Activated CD4-positive, alpha-beta T cell treated with anti-CD3 and anti-CD28 coated beads for 36 hours (primary cell): ENCODE data around the gene LMO1. TPM values are rescaled to one million over a fixed set of nuclear protein-coding genes. Genes with fewer than 3 reads are reported as not detected.

Experiments
- ATAC-seq: fragments of 200-7000 bp; cut with Tn5 transposase; one replicate; pipeline ENCODE4 v1.10.0; 2021; ENCODE audit warnings: mild to moderate bottlenecking, moderate library complexity
- CTCF ChIA-PET: fragments of 350-600 bp; sonication (Branson Sonifier 250); formaldehyde crosslinking; loops from one replicate; lab custom pipeline; 2021; ENCODE audit warnings: antibody characterized with exemption; lab: Charles Lee
- POLR2A ChIA-PET: fragments of 350-600 bp; sonication (Branson Sonifier 250); formaldehyde crosslinking; loops from one replicate; lab custom pipeline; 2021; ENCODE audit warnings: antibody characterized with exemption, inconsistent platforms; lab: Charles Lee
- DNase-seq: peaks from one replicate; pipeline ENCODE4 v3.0.0-alpha.2; 2020
- H3K27ac Mint-ChIP-seq: one replicate; pipeline ENCODE4 v1.8.0; 2021; ENCODE audit warnings: mixed read lengths
- H3K27me3 Mint-ChIP-seq: one replicate; pipeline ENCODE4 v1.8.0; 2021; ENCODE audit warnings: mixed read lengths
- H3K36me3 Mint-ChIP-seq: one replicate; pipeline ENCODE4 v1.8.0; 2021; ENCODE audit warnings: low read depth, mixed read lengths
- H3K4me1 Mint-ChIP-seq: one replicate; pipeline ENCODE4 v1.8.0; 2021; ENCODE audit warnings: mixed read lengths
- H3K4me3 Mint-ChIP-seq: one replicate; pipeline ENCODE4 v1.8.0; 2021; ENCODE audit warnings: mild to moderate bottlenecking, moderate library complexity, mixed read lengths
- H3K9me3 Mint-ChIP-seq: one replicate; pipeline ENCODE4 v1.8.0; 2021; ENCODE audit warnings: low read depth, mixed read lengths
- intact Hi-C, 2 experiments: fragments of 100-400 bp; cut with DNase I in 1 of 2; cut with micrococcal nuclease in 1 of 2; formaldehyde crosslinking; loops; one replicate each; pipeline versions ENCODE4 v1.14.2 to v1.15.1; 2022 to 2024; cut with DNase I, micrococcal nuclease
- total RNA-seq, 2 experiments: library from RNA; stranded (reverse); gene quantifications; one replicate each; pipeline ENCODE4 v1.2.3, GENCODE V29; 2021

The LMO1 gene
- total RNA-seq, 2 experiments from 2014 or later: not detected

DNA sequence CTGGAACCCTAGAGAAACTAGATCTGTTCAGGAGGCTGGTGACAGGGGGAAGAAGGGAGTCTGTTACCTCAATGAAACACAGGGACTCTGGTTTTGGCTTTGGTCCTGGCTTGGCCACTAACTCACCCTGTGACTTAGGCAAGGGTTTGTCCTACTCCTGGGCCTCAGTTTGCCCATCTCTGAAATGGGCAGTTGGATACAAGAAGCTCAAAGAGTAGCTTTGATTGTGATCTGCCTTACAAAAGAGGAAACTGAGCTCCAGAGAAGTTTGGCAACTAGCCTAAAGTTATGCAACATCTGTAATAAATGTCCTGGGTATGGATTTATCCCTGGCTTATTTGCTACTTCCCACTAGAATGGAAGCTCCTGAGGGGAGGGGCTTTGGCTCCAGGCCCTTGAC lies 24.0 kb upstream of the LMO1 start:
- CTCF ChIA-PET: interaction anchor here (1.0 to 1.2 kb wide), 3 partner anchors 8 to 67 kb away, joined by 3 to 7 read pairs (median 5); no protein-coding TSS in a partner anchor
- H3K9me3 Mint-ChIP-seq: no peaks in the 10 kb centered on the region
- DNase-seq (no peak), ATAC-seq (no peak)
- no peaks in the 10 kb centered on the region for H3K4me1 Mint-ChIP-seq
- no peak overlapping the region for H3K4me3 Mint-ChIP-seq
- H3K36me3 Mint-ChIP-seq: no peaks in the 10 kb centered on the region
- intact Hi-C loops: no loop called here
- POLR2A ChIA-PET: no interaction called here
- no peak overlapping the region for H3K27ac Mint-ChIP-seq
- H3K27me3 Mint-ChIP-seq: peaks cover 5% of the 10 kb centered on the region

DNA sequence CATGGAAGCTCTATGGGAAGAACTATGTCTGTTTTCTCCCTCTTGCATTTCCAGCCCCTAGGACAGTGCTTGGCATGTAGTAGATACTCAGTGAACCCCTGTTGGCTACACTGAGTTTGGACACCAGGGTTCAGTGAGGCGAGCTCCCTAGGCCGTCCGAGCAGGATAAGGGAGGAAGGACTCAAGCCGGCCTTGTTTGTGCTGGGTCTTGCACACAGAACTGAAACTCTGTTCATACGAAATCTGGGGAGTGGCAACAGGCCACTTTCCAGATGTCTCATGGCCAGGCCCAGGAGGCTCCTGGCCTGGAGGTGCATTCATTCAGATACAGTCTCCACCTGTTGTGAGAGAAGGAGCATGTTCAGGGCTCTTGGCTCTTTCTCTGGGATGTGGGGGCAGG lies 23.6 kb upstream of the LMO1 start:
- ATAC-seq (no peak), DNase-seq (no peak)
- CTCF ChIA-PET: interaction anchor here (1.0 to 1.2 kb wide), 3 partner anchors 9 to 66 kb away, joined by 3 to 7 read pairs (median 5); no protein-coding TSS in a partner anchor
- H3K4me1 Mint-ChIP-seq: no peaks in the 10 kb centered on the region
- no peak overlapping the region for H3K4me3 Mint-ChIP-seq
- intact Hi-C loops: no loop called here
- peaks cover 5% of the 10 kb centered on the region for H3K27me3 Mint-ChIP-seq
- H3K27ac Mint-ChIP-seq: no peak overlapping the region
- no peaks in the 10 kb centered on the region for H3K36me3 Mint-ChIP-seq
- POLR2A ChIA-PET: no interaction called here
- H3K9me3 Mint-ChIP-seq: no peaks in the 10 kb centered on the region

- no peaks in the 10 kb centered on the region for H3K4me1 Mint-ChIP-seq
- ChIA-PET CTCF (interaction anchor here (1.0 to 1.1 kb wide), 2 partner anchors 9 to 17 kb away, joined by 3 read pairs; no protein-coding TSS in a partner anchor), POLR2A (no interaction called here)
- peaks cover 5% of the 10 kb centered on the region for H3K27me3 Mint-ChIP-seq
- intact Hi-C loops: no loop called here
- no peaks in the 10 kb centered on the region for H3K9me3 Mint-ChIP-seq
- ATAC-seq: no peak
- H3K36me3 Mint-ChIP-seq: no peaks in the 10 kb centered on the region
- H3K27ac Mint-ChIP-seq: no peak overlapping the region
- no peak for DNase-seq
- H3K4me3 Mint-ChIP-seq: no peak overlapping the region
These were observed 23.2 kb upstream of the LMO1 start for GRCh38 chr11:8286886-8287285.

GRCh38 chr11:8285796-8286195 lies 22.1 kb upstream of the LMO1 start:
- no peak overlapping the region for H3K4me3 Mint-ChIP-seq
- CTCF ChIA-PET: interaction anchor here (1.1 kb wide), 1 partner anchor 18 kb away, joined by 3 read pairs; no protein-coding TSS in a partner anchor
- intact Hi-C loops: no loop called here

DNA sequence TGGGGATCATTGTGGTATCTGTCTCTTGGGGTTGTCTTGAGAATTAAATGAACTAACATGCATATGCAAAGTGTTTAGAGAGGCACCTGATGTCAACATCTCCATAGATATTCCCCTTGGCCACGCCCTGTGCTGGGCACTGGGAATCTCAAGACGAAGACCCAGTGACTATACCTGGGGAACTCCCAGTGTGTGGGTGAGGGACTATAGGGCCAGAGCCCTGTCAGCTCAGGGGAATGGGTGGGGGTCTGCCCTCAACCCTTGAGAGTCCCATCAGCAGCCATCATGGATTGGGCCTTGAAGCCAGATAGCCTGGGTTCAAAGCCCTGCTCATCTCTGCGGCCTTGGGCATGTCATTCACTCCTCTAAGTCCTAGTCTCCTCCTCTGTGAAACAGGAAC lies 21.6 kb upstream of the LMO1 start:
- Mint-ChIP-seq H3K4me3 (no peak overlapping the region), H3K27me3 (peaks cover 6% of the 10 kb centered on the region), H3K27ac (no peak overlapping the region), H3K36me3 (no peaks in the 10 kb centered on the region), H3K9me3 (no peaks in the 10 kb centered on the region), H3K4me1 (no peaks in the 10 kb centered on the region)
- intact Hi-C loops: no loop called here
- CTCF ChIA-PET: interaction anchor here (1.4 kb wide), 1 partner anchor 21 kb away, joined by 5 read pairs; the partner anchor contains the start of gene LMO1
- ATAC-seq: no peak
- DNase-seq: no peak
- POLR2A ChIA-PET: no interaction called here

More at GRCh38 chr11:8285796-8286195, 22.1 kb upstream of the LMO1 start:
- Mint-ChIP-seq H3K27me3 (peaks cover 5% of the 10 kb centered on the region), H3K9me3 (no peaks in the 10 kb centered on the region), H3K36me3 (no peaks in the 10 kb centered on the region), H3K27ac (no peak overlapping the region), H3K4me1 (no peaks in the 10 kb centered on the region)
- no peak for DNase-seq
- ATAC-seq: no peak
- POLR2A ChIA-PET: no interaction called here

DNA sequence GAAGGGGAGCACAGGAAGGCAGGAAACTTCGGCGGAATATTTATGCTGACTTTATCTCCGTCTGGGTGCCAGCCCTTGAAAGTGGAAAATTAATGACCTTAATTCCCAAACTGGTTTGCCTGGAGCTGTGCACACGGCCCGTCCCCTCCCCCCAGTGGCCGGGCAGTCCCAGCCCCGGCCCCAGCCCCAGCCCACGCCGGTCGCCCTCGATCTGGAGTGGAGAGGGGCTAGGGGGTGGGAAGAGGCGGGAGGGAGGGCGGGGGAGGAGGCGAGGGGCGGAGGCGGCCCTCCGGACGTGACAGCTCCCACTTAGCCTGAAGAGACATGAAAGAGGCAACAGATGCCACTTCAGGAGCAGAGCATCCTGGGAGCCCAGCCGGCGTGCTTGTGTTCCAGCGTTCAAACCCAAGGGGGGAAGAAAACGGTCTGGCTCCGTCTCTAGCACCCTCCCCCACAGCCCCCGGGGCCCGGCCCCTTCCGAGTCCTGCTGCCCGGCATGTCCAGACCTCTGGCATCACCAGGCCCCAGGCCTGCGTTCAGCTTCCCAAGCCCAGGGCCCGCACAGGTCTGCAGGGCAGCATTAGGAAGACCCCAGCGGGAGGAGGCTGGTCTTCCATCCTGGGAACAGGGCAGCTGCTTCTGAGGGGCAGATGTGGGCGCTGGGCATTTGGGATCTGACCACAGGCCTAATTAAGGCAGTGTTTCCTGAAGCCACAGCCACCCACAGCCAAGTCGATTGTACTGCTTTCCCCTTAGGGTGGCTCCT lies 20.0 kb upstream of the LMO1 start:
- Mint-ChIP-seq H3K36me3 (no peaks in the 10 kb centered on the region), H3K9me3 (no peaks in the 10 kb centered on the region), H3K27ac (no peak overlapping the region), H3K4me1 (no peaks in the 10 kb centered on the region), H3K27me3 (peaks cover 8% of the 10 kb centered on the region), H3K4me3 (no peak overlapping the region)
- ChIA-PET POLR2A (no interaction called here), CTCF (no interaction called here)
- intact Hi-C loops: no loop called here
- DNase-seq: no peak
- ATAC-seq: no peak

DNA sequence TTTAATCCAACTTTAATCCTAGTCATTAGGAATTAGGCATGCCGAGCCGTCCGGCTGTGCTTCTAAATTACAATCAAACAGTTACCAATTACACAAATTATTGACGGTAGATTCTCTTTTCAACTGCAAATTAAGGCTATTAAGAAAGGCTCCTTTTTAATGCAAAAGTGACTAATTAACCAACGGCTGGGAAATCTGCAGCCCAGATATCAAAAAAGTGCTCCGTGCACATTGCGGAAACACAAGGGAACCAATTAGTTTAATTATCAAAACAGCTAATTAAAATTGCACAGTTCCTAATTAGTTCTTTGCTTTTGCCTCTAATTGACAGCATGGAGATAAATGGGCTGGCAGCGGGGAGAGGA lies 19.4 kb upstream of the LMO1 start:
- DNase-seq: no peak
- POLR2A ChIA-PET: no interaction called here
- H3K27ac Mint-ChIP-seq: no peak overlapping the region
- CTCF ChIA-PET: interaction anchor here (0.7 kb wide), 1 partner anchor 163 kb away, joined by 3 read pairs; no protein-coding TSS in a partner anchor
- intact Hi-C loops: no loop called here
- no peaks in the 10 kb centered on the region for H3K4me1 Mint-ChIP-seq
- no peak overlapping the region for H3K4me3 Mint-ChIP-seq
- no peak for ATAC-seq
- no peaks in the 10 kb centered on the region for H3K9me3 Mint-ChIP-seq
- H3K27me3 Mint-ChIP-seq: peaks cover 8% of the 10 kb centered on the region
- H3K36me3 Mint-ChIP-seq: no peaks in the 10 kb centered on the region

DNA sequence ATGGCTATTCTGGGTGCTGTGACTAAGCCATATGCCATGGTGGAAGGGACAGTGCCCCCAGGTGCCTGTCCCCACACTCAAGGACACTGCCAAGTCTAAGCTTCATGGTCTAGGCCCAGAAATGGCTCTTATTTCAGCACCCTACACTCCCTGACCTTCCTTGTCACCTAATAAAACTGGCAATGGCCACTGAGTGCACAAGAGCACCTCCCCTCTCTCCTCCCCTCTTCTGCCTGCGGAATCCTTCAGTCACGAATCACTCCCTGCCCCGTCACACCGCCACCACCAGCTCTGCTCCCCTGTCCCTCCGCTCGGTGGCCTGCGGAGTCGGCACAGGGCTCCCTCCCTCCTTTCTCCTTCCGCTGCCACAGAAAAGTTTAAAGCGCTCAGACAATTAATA lies 19.0 kb upstream of the LMO1 start:
- DNase-seq: no peak
- CTCF ChIA-PET: interaction anchor here (0.7 kb wide), 1 partner anchor 162 kb away, joined by 3 read pairs; no protein-coding TSS in a partner anchor
- intact Hi-C loops: no loop called here

DNA sequence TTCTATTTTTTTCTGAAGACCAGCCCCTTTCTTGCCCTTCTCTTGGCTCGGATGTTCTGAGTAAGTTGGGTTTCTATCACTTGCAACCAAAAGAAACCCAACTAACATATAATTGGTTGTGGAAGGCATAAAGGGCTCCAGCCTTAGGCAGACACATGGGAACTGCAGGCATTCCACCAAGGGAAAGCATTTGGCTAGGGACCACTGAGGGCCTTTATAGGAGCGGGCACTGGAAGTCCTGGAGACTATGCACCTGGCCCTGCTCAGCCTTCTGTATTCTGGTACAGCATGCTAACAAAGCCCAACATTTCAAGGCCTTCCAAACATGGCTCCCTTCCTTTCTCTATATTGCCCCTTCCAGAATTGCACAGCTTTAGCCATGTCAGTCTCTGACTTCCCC lies 17.6 kb upstream of the LMO1 start:
- POLR2A ChIA-PET: interaction anchor here (0.6 kb wide), 1 partner anchor 969 kb away, joined by 8 read pairs; no protein-coding TSS in a partner anchor
- no peak overlapping the region for H3K4me3 Mint-ChIP-seq
- no peak for DNase-seq
- no peaks in the 10 kb centered on the region for H3K9me3 Mint-ChIP-seq
- ATAC-seq: no peak
- H3K4me1 Mint-ChIP-seq: no peaks in the 10 kb centered on the region
- CTCF ChIA-PET: interaction anchor here (0.6 kb wide), 1 partner anchor 386 kb away, joined by 3 read pairs; no protein-coding TSS in a partner anchor
- intact Hi-C loops: no loop called here
- H3K36me3 Mint-ChIP-seq: no peaks in the 10 kb centered on the region
- H3K27me3 Mint-ChIP-seq: peaks cover 8% of the 10 kb centered on the region
- H3K27ac Mint-ChIP-seq: no peak overlapping the region

More for the DNA sequence above, 19.0 kb upstream of the LMO1 start:
- Mint-ChIP-seq H3K4me1 (no peaks in the 10 kb centered on the region), H3K27ac (no peak overlapping the region), H3K4me3 (no peak overlapping the region), H3K27me3 (peaks cover 8% of the 10 kb centered on the region), H3K36me3 (no peaks in the 10 kb centered on the region), H3K9me3 (no peaks in the 10 kb centered on the region)
- POLR2A ChIA-PET: no interaction called here
- ATAC-seq: no peak

GRCh38 chr11:8277691-8278090 lies 14.0 kb upstream of the LMO1 start:
- peaks cover 9% of the 10 kb centered on the region for H3K27me3 Mint-ChIP-seq
- POLR2A ChIA-PET: no interaction called here

GRCh38 chr11:8276528-8276927 lies 12.8 kb upstream of the LMO1 start:
- ATAC-seq (no peak), DNase-seq (no peak)
- Mint-ChIP-seq H3K36me3 (no peaks in the 10 kb centered on the region), H3K4me1 (no peaks in the 10 kb centered on the region), H3K27me3 (peaks cover 13% of the 10 kb centered on the region), H3K4me3 (no peak overlapping the region), H3K27ac (no peak overlapping the region), H3K9me3 (no peaks in the 10 kb centered on the region)
- POLR2A ChIA-PET: no interaction called here
- intact Hi-C loops: no loop called here
- CTCF ChIA-PET: no interaction called here

More at GRCh38 chr11:8277691-8278090, 14.0 kb upstream of the LMO1 start:
- DNase-seq: no peak
- CTCF ChIA-PET: interaction anchor here (1.1 kb wide), 1 partner anchor 19 kb away, joined by 3 read pairs; no protein-coding TSS in a partner anchor
- H3K9me3 Mint-ChIP-seq: no peaks in the 10 kb centered on the region
- H3K27ac Mint-ChIP-seq: no peak overlapping the region
- no peaks in the 10 kb centered on the region for H3K36me3 Mint-ChIP-seq
- no peaks in the 10 kb centered on the region for H3K4me1 Mint-ChIP-seq
- ATAC-seq: no peak
- H3K4me3 Mint-ChIP-seq: no peak overlapping the region
- intact Hi-C loops: no loop called here

- Mint-ChIP-seq H3K27ac (no peak overlapping the region), H3K36me3 (no peaks in the 10 kb centered on the region), H3K4me1 (no peaks in the 10 kb centered on the region), H3K27me3 (peaks cover 34% of the 10 kb centered on the region), H3K9me3 (no peaks in the 10 kb centered on the region), H3K4me3 (no peak overlapping the region)
- intact Hi-C loops: no loop called here
- ChIA-PET CTCF (interaction anchor here (0.6 to 1.4 kb wide), 3 partner anchors 10 to 1768 kb away, joined by 3 read pairs; no protein-coding TSS in a partner anchor), POLR2A (no interaction called here)
- ATAC-seq (no peak), DNase-seq (no peak)
These were observed 9.6 kb upstream of the LMO1 start for GRCh38 chr11:8273287-8273686.
